NCI-H1092 treated with DMSO at 0.1 percent for 48 hours (cell line): ENCODE measurements around the gene LEMD1.
"Not testable (repeated sequence)": the region's sequence is repeated elsewhere in the genome, so short reads cannot be mapped to it uniquely, and the experiment has no call there.

Experiments used
- DNase-seq: peaks from one replicate; lab custom pipeline; 2025; lab: John Stamatoyannopoulos, UW

LEMD1 gene

GRCh38 chr1:205447457-205448341 lies 25.8 kb upstream of the LEMD1 start:
- no peak for DNase-seq

DNA sequence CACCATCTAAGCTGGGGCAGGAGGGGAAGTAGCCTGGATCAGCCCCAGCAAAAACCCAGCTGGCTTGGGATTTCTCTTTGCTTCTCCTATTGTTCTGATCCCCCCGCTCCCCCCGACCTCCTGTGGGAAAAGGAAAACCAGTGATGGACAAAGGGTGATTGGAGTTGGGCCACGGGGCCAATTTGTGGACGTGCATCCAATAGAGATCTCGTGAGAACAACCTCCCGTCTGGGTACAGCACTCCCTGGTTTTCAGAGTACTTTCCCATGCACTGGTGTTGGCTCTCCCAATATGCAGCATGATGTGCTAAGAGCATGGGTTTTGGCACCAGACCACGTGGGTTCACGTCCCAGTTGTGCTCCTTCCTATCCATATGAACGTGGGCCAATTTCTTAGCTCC lies 25.0 kb upstream of the LEMD1 start:
- DNase-seq, result no peak

- DNase-seq, result no peak
Measured at GRCh38 chr1:205445646-205445935, 23.7 kb upstream of the LEMD1 start.

- peak; percentile 73 for DNase-seq
Measured at GRCh38 chr1:205444931-205445645, 23.2 kb upstream of the LEMD1 start.

- no peak for DNase-seq
Measured at GRCh38 chr1:205444300-205444930, 22.6 kb upstream of the LEMD1 start.

DNA sequence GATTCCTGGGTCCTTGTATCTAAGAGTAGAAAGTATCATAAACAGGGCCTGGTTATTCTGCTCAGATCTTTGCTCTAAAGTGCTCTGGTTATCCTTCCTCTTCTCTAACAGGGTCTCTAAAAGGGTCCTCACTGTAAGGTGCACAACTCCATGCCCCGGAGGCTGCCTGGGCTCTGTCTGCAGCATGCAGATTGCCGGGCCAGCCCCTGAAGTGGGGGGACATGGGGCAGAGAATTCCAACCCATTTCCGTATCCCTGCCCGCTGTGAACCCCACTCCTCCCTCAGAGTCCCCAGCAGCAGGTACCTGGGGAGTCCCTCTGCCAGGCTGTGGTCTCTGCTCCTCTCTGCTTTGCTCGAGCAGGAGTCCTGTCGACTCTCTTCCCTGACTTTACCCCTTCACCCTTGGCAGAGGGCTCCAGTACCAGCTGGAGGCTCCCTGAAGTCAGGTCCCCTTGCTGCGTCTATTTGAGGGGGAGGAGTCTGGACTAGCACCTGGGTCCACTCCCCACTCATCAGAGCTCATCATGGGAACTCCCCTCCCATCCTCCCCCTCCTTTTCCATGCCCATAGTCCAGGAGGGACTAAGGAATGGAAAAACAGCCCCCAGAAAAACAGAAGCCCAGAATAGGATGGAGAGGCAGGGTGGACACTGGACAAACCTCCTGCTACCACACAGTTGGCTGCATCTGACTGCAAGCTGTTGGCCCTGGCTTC lies 21.9 kb upstream of the LEMD1 start:
- DNase-seq, result no peak

GRCh38 chr1:205442051-205442725 lies 20.3 kb upstream of the LEMD1 start:
- peak; percentile 38 for DNase-seq

GRCh38 chr1:205441716-205442050 lies 19.8 kb upstream of the LEMD1 start:
- DNase-seq, result no peak

DNA sequence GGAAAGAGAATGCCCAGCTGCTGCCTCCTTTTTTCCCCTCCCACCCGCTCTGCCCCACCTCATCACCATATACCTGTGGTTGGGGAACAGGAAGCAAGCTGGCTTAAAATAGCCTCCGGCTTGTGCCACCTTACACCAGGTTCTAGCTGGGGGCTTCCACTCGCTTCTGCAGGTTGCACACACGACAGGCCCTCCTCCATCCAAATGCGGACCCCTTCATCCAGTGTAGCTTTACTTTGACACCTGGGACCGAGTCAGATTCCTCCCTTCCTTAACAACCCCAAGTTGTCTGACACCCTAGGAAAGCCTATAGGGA lies 19.4 kb upstream of the LEMD1 start:
- DNase-seq, result no peak

DNA sequence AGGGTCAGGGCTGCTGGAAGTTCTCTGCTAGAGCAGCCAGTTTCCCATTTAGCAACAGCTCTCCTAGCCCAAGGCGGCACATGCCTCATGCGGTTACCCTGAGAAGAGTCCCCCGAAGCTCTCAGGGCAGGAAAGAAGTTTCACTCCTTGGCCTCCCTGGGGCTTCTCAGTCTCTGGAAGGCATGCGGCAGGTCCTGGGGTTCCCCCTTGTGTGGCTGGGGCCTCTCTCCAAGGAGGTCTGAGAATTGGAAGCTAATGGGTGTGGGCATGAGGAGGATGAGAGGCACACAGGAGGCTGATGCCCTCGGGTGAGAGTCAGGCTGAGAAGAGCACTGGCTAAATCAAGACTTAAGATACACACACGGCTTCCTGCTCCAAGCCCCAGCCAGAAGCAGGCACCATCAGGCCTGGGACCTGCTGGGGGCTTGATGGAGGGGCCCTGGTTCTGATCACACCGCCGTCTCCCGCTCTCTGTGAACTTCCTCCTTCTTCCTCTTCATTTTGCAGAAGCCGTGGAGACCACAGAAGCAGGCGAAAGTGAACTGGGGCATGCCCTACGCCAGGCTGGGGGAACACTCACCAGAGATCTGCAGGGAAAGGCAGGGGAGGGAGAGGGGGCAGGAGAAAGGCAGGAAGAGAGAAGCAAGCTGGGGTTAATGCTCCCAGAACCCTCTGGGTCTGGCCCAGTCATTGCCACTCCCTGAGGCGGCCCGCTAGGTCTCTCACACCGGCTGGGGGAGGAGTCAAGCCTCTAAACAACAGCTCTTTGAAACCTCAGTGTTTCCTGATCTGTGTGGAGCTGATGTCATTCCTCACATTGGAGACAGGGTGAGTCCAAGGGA lies 18.8 kb upstream of the LEMD1 start:
- DNase-seq, result peak; percentile 20

- no peak for DNase-seq
Measured at GRCh38 chr1:205440121-205440475, 18.2 kb upstream of the LEMD1 start.

- peak; percentile 91 for DNase-seq
Measured at GRCh38 chr1:205438213-205439158, 16.6 kb upstream of the LEMD1 start.

- no peak for DNase-seq
Measured at GRCh38 chr1:205437570-205437969, 15.7 kb upstream of the LEMD1 start.

GRCh38 chr1:205436776-205437410 lies 15.0 kb upstream of the LEMD1 start:
- DNase-seq, result no peak

DNA sequence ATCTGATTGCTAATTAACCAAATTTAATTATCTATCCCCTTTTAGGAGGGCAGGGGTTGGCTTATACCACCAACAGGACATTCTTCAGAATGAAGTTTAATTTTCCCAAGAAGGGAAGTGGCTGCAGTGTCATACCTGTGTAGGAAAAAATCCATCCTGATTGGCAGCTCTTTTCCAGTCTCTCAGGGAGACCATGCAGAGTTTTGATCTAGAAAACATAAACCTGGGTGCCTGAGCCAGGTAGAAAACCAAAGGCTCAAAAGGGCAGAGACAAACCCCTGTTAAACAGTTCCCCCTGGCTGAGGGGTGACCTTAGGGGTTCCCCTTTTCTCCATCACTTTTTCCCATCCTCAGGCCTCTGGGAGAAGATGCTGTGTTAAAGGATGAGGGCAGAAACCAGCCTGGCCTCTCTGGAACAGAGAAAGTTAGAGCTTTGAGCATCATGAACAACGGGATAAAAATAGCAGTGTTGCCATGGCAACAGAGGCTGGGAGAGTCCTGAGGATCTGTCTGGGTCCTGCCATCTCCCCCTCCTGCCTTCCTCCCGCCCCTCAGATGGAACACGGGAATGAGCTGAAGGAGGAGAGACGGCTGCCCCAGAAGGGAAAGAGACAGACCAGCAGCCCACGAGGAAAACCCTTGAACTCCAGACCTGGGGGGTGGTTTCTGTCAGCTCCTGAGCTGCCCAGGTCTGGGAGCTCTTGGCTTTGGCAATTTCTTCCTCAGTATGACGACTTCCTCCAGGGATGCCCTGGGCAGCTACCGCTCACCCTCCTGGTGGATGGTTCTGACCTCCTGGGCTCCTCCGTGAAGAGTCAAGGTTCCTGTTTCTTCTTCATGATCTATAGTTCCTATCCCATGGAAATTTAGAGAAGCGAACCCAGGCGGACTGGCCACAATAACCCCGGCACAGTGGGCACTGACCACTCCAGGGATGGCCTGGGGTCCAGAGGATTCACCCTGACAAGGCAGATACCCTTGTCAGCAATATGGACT lies 14.0 kb upstream of the LEMD1 start:
- no peak for DNase-seq

GRCh38 chr1:205434738-205435137 lies 12.9 kb upstream of the LEMD1 start:
- DNase-seq, result peak; percentile 88

- not testable (repeated sequence) for DNase-seq
Measured at GRCh38 chr1:205432692-205433091, 10.8 kb upstream of the LEMD1 start.

- DNase-seq, result no peak
Measured at GRCh38 chr1:205432116-205432515, 10.3 kb upstream of the LEMD1 start.
